ENCODE results near the gene OSBPL9.

OSBPL9 gene

DNA sequence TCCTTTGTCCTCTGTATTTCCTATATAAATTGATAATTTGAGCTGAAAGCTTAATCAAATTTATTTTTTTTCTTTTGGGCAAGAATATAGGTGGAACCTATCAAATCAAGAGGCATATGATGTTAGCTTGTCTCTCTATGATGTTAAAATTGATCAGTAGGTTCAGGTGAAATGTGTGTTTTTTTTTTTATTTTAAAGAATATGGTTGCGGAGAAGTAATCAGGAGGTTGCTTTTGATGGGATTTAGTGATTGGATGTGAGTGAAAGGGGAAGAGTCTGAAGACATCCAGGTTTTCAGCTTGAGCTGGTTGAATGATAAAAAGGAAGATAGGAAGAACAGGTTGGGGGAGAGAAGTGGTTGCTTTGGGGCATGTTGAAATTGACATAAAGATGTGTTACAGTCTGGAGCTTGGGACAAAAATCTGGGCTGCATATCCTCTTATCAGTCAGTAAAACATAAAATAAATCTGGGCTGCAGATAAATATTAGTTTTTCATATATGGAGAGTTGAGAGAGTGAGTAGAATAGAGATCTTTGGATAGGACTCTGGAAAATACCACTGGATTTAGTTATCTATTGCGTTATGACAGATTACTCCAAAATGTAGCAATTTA, 5.1 kb downstream of the OSBPL9 start:
- no peaks in the 10 kb centered on the region for H3K36me3 ChIP-seq (replicated peaks)
- no peak overlapping the region for H3K4me3 ChIP-seq (ENCODE audit: low read depth, low read length)
- TF ChIP-seq, protein P1, sequence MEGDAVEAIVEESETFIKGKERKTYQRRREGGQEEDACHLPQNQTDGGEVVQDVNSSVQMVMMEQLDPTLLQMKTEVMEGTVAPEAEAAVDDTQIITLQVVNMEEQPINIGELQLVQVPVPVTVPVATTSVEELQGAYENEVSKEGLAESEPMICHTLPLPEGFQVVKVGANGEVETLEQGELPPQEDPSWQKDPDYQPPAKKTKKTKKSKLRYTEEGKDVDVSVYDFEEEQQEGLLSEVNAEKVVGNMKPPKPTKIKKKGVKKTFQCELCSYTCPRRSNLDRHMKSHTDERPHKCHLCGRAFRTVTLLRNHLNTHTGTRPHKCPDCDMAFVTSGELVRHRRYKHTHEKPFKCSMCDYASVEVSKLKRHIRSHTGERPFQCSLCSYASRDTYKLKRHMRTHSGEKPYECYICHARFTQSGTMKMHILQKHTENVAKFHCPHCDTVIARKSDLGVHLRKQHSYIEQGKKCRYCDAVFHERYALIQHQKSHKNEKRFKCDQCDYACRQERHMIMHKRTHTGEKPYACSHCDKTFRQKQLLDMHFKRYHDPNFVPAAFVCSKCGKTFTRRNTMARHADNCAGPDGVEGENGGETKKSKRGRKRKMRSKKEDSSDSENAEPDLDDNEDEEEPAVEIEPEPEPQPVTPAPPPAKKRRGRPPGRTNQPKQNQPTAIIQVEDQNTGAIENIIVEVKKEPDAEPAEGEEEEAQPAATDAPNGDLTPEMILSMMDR (IDR thresholded peaks at IDR 0.05; ENCODE audit: low read depth, low read length, missing control alignments): no peak
- in situ Hi-C loops (cut with HindIII; ENCODE audit: low pct_ligation_motif_present, low sequenced_read_pairs): no loop called here
- no peaks in the 10 kb centered on the region for H3K27me3 ChIP-seq (replicated peaks)
- no peak for DNase-seq
- H3K27ac ChIP-seq: no peak overlapping the region

DNA sequence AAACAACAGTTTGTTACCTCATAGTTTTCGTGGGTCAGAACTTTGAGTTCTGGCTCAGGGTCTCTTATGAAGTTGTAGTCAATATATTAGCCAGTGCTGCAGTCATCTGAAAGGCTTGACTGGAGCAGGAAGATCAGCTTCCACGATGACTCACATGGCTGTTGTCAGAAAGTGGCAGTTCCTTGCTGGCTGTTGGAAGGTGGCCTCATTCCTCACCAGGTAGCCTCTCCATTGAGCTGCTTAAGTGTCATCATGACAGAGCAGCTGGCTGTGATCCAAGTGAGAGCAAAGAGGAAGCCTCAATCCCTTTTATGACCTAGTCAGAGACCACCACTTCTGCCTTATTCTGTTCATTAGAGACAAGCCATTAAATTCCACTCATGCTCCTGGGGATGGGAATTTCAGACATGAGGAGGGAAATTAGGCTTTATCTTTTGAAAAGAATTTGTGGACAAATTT, 5.6 kb downstream of the OSBPL9 start:
- in situ Hi-C loops (cut with HindIII; ENCODE audit: low pct_ligation_motif_present, low sequenced_read_pairs): no loop called here
- no peak overlapping the region for H3K4me3 ChIP-seq (ENCODE audit: low read depth, low read length)
- no peaks in the 10 kb centered on the region for H3K27me3 ChIP-seq (replicated peaks)

DNA sequence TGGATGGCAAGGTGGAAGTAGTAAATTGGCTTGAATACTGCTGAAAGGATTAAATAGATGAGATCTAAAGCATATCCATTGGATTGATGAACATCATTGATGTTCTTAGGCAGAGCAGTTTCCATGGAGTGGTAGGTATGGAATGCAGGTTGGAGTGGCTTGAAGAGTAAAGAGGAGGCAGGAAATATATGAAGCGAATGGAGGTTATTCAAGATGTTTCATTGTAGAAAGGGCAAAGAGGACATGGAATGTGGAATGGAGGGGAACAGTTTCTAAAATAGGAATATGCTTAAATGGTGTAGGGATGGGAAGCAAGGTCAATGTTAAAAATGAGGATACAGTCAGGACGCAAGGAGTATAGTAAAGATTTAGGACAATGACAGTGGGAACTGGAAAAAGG, 6.1 kb downstream of the OSBPL9 start:
- DNase-seq: no peak
- TF ChIP-seq, protein P1 (IDR thresholded peaks at IDR 0.05; ENCODE audit: low read depth, low read length, missing control alignments): no peak
- no peaks in the 10 kb centered on the region for H3K27me3 ChIP-seq (replicated peaks)
- H3K36me3 ChIP-seq (replicated peaks): no peaks in the 10 kb centered on the region
- in situ Hi-C loops (cut with HindIII; ENCODE audit: low pct_ligation_motif_present, low sequenced_read_pairs): no loop called here
- H3K27ac ChIP-seq: no peak overlapping the region
- H3K4me3 ChIP-seq (ENCODE audit: low read depth, low read length): no peak overlapping the region

More for the DNA sequence above, 5.6 kb downstream of the OSBPL9 start:
- no peak overlapping the region for H3K27ac ChIP-seq
- H3K36me3 ChIP-seq (replicated peaks): no peaks in the 10 kb centered on the region
- DNase-seq: peak; percentile 80
- TF ChIP-seq, protein P1 (IDR thresholded peaks at IDR 0.05; ENCODE audit: low read depth, low read length, missing control alignments): no peak

DNA sequence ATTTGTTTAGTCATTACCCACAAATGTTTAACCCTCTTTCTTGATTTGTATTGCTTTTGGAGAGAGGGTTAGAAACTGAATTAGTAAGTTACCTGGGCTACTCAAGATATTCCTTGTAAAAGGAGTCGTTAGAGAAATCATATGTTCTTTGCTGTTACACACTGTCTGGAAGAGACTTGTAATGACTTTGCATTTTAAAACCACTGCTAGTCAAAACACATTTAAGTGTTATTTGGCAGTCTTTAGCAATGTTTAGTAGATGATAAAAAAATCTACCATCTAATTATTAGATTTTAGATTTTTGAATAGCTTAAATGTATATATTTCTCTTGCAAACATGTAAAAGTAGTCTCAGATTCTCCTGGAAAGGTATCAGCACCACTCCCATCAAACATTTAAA, 6.6 kb downstream of the OSBPL9 start:
- H3K4me3 ChIP-seq (ENCODE audit: low read depth, low read length): no peak overlapping the region
- in situ Hi-C loops (cut with HindIII; ENCODE audit: low pct_ligation_motif_present, low sequenced_read_pairs): no loop called here
- TF ChIP-seq, protein P1 (IDR thresholded peaks at IDR 0.05; ENCODE audit: low read depth, low read length, missing control alignments): no peak
- no peak for DNase-seq
- H3K27me3 ChIP-seq (replicated peaks): no peaks in the 10 kb centered on the region
- H3K27ac ChIP-seq: no peak overlapping the region
- no peaks in the 10 kb centered on the region for H3K36me3 ChIP-seq (replicated peaks)

DNA sequence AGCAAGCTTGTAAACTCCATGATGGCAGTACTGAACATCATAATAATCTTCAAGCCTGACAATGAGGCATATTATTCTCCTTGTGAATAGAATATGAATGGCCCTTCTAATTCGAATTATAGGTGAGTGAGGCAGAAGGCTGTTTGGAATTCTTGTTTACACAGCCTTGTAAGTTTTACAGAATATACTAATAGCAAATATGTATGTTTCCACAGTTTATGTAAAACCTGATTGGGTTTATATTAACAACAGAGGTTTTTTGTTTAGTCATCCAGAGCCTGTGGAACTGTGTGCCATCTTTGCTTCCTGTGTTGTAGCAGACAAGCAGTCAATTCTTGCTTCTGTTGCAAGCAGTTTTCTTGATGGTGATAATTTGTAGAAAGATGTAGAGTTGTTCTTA, 8.0 kb downstream of the OSBPL9 start:
- TF ChIP-seq, protein P1 (IDR thresholded peaks at IDR 0.05; ENCODE audit: low read depth, low read length, missing control alignments): no peak
- no peaks in the 10 kb centered on the region for H3K36me3 ChIP-seq (replicated peaks)
- in situ Hi-C loops (cut with HindIII; ENCODE audit: low pct_ligation_motif_present, low sequenced_read_pairs): no loop called here
- H3K27me3 ChIP-seq (replicated peaks): no peaks in the 10 kb centered on the region
- no peak for DNase-seq
- no peak overlapping the region for H3K27ac ChIP-seq
- no peak overlapping the region for H3K4me3 ChIP-seq (ENCODE audit: low read depth, low read length)

DNA sequence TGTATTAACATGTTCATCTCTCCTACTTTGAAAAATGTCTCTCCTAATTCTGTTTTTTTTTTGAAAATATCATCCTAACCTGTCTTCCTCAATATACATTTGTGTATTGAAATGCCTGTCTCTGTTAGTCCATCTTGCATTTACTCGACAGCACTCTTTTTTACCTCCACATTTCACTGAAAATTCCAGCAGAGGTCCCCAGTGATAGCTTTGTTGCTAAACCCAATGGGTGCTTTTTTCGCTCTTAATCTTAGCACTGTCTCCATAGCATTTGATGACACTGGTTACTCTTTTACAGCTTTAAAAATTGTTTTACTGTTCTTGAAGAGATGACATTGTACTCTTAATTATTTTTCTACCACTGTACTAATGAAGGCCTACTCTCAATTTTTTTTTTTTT, 10.8 kb downstream of the OSBPL9 start:
- TF ChIP-seq, protein P1 (IDR thresholded peaks at IDR 0.05; ENCODE audit: low read depth, low read length, missing control alignments): peak; percentile 70
- Histone ChIP-seq H3K27ac (no peak overlapping the region), H3K36me3 (replicated peaks) (no peaks in the 10 kb centered on the region), H3K4me3 (ENCODE audit: low read depth, low read length) (no peak overlapping the region), H3K27me3 (replicated peaks) (no peaks in the 10 kb centered on the region)
- peak; percentile 60 for DNase-seq
- in situ Hi-C loops (cut with HindIII; ENCODE audit: low pct_ligation_motif_present, low sequenced_read_pairs): no loop called here
